Fibroblast of skin of left quadriceps (primary cell): ENCODE results near the gene SMIM35.
"Not testable (repeated sequence)": the region's sequence is repeated elsewhere in the genome, so short reads cannot be mapped to it uniquely, and the experiment has no call there.

Experiments used
- DNase-seq, 2 experiments: peaks; one replicate each; pipeline ENCODE4 v3.0.0-alpha.2; 2013; ENCODE audit warnings: low read depth in 2 of 2

Gene SMIM35

GRCh38 chr11:118080296-118080695 is 6.5 kb downstream of the SMIM35 start:
- no peak for DNase-seq

GRCh38 chr11:118079491-118079890 is 7.3 kb downstream of the SMIM35 start:
- DNase-seq = no peak

- DNase-seq = no peak
These were observed 7.8 kb downstream of the SMIM35 start for GRCh38 chr11:118078911-118079411.

- no peak for DNase-seq
These were observed 9.9 kb downstream of the SMIM35 start, which contains the start of gene TMPRSS4 for GRCh38 chr11:118076754-118077281. Gene TMPRSS4 (plus strand): TSS chr11:118077078. CDS start chr11:118077303, 225 bp downstream.

DNA sequence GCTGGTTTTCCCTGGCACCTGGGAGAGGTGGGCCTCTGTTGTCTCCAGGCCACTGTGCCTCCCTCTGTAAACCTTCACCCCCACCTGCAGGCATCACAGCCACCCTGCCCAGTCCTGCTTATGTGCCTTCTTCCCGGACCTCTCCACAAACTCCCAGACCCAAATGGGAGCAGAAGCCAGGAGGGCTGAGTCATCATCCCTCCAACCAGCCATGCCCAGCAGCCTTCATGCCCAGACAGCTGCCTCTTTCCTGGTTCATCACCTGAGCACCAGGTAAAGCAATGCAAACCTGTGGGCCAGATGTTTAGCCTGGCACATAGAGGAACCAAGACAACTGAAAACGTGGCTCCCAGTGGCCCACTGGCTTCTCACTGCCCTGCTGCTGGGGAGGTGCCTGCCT is 12.0 kb downstream of the SMIM35 start:
- no peak for DNase-seq

GRCh38 chr11:118074091-118074685 is 12.6 kb downstream of the SMIM35 start:
- DNase-seq = no peak

DNA sequence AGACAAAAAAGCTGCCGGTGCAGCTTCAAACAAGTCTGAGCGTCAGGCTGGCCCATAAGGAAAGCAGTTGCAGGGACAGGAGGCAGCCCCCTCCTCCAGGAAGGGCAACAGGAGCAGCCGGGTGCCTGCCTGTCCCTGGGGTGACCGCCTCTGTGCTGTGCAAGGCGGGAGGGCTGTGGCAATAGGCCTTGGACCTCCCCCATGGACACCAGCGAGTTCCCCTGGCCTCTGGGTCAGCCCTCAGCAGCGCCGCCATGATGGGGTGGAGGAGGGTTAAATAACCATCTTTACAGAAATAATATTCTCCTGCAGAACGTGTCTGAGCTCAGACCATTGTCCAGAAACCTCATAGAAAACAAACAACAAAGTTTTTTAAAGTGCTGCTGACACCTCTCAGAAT is 13.2 kb downstream of the SMIM35 start:
- no peak for DNase-seq

DNA sequence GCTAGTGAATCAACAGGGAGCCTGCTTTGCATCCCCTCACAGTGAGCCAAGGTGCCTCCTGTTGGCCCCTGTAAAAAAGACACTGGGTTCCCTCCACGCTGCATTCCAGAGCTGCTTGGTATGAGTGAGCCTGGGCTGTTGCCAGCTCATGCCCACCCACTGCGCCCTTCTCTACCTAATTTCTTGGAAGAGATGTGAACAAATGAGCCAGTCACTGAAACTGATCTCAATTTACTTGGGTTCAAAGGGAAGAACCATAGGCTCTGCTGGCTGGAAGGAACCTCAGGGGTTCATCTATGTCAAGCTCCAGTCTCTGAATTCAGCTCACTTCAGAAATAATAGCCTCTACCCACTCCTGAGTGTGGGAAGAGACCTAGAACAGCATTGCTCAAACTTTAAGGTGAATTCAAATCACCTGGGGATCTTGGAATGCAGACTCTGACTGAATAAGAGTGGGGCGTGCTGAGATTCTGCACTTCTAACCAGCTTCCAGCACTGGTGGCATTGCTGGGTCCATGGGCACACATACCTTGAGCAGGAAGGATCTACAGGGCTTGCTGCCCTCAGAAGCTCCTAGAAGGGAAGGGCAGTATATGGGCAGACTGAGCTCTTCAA is 15.2 kb downstream of the SMIM35 start:
- DNase-seq = no peak

- DNase-seq = no peak
These were observed 17.7 kb downstream of the SMIM35 start for GRCh38 chr11:118068945-118069612.

GRCh38 chr11:118068206-118068944 is 18.4 kb downstream of the SMIM35 start:
- DNase-seq = no peak

DNA sequence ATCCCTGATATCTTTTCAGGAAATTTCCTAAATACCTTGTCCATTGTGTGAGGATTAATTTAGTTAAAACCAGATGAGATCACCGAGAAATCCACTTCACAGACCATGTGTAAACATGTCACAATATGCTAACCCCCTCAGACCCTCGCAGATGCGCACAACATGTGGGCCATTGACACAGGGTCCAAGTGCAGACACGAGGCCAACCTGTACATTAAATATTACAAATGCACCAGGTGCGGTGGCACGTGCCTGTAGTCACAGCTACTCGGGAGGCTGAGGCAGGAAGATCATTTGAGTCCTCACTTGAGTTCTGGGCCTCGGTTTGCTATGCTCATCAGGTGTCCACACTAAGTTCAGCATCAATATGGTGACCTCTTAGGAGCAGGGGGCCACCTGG is 19.8 kb downstream of the SMIM35 start:
- no peak for DNase-seq

DNA sequence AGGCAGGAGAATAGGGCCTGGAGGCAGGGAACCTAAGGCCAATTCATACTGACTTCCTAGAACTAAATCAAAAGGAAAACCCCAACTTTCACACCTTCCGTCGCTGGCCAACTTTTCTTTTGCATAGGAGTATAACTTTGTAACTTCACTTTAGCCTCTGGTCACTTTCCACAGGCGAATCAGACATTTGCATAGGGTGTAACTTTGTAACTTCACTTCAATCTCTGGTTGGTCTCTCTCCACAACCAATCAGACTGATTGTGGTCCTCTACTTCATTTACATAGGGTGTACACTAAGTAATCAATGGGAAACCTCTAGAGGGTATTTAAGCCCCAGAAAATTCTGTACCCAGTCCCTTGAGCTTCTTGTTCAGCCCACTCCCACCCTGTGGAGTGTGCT is 21.4 kb downstream of the SMIM35 start:
- DNase-seq = no peak

GRCh38 chr11:118064956-118065355 is 21.8 kb downstream of the SMIM35 start:
- DNase-seq = no peak

DNA sequence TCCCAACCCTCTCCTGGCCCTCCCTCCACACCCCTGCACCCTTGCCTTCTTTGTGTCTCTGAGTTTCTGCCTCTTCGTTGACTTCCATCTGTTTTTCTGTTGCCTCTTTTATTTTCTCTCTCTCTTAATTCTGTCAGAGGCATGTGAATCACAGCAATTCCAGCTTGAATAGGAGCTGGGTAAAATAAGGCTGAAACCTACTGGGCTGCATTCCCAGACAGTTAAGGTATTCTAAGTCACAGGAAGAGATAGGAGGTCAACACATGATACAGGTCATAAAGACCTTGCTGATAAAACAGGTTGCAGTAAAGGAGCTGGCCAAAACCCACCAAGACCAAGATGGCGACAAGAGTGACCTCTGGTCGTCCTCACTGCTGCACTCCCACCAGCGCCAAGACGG is 24.1 kb downstream of the SMIM35 start:
- DNase-seq = not testable (repeated sequence)

DNA sequence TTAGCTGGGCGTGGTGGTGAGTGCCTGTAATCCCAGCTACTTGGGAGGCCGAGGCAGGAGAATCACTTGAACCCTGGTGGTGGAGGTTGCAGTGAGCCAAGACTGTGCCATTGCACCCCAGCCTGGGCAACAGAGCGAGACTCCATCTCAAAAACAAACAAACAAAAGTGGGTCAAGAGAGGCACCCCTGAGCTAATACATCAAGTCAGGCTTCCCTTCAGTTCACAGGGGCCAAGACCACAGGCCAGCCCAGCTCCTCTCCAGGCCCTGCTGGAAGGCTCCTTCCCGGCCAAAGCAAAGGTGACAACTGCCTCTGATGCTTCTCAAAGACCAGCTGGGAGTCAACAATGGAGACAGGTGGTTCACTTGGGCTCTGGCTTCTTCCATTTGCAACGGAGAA is 24.6 kb downstream of the SMIM35 start:
- not testable (repeated sequence) for DNase-seq

GRCh38 chr11:118061586-118062125 is 25.1 kb downstream of the SMIM35 start:
- no peak for DNase-seq

DNA sequence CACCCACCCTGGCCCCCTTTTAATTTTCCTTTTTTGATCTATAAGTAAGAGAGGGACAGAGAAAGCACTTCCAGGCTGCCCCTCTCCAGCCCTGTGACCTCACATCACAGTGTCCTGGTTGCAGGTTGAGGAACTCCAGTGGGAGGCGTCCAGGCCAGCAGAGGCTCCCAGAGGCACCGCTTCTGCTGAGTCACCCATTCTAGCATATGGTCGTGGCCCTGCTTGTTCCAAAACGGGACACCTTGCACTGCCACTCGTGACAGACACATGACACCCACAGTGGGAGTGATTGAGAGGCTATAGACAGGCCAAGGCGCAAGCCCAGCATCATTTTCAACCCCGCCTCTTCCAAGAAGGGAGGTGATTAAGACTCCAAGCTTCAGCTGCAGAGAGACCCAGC is 25.9 kb downstream of the SMIM35 start:
- no peak for DNase-seq

- no peak for DNase-seq
These were observed 26.6 kb downstream of the SMIM35 start for GRCh38 chr11:118060081-118060661.

DNA sequence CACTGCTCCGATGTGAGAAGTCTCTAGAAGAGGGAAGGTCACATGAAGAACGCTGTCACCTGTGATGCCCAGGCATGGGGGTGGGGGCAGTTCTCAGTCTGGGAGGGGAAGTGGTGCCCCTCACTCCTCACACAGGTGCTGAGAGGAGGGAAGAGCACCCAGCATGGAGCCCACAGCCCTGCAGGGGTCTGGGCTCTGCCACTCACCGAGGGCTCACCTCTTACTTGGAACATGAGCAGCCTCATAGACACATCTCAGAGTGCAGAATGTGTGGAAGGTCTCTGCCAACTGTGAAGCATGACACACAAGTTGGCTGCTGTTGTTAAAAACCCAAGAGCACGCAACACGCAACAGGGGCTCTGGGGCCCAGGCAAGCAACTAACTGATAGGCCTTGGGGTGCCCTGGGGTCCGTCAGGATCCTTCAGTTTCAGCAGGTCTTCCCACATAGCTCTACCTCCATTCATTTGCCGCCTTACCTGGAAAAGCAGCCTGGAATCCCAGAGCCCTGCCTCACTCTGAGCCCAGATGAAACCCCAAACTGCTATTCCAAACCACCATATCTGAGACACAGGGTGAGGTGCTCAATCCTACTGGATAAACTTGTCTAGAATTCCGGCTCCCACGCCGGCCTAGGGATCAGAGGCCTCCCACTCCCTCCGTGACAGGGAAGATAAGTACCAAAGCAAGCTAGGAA is 27.4 kb downstream of the SMIM35 start:
- no peak for DNase-seq

- no peak for DNase-seq
These were observed 28.2 kb downstream of the SMIM35 start for GRCh38 chr11:118058311-118059245.
